GM15510 (cell line): ENCODE measurements around the gene ASTN1.

Experiments
- POLR2A ChIP-seq: IDR thresholded peaks from 3 replicates; pipeline ENCODE4 v1.6.1; 2011; ENCODE audit warnings: borderline replicate concordance; ENCODE audit not compliant: insufficient read length; ENCODE audit errors: extremely low read depth

The ASTN1 gene

GRCh38 chr1:177103005-177103852 is 61.3 kb downstream of the ASTN1 start:
- no peak for TF ChIP-seq POLR2A

GRCh38 chr1:177092001-177092400 is 72.5 kb downstream of the ASTN1 start:
- TF ChIP-seq POLR2A, result no peak

GRCh38 chr1:177091040-177091439 is 73.5 kb downstream of the ASTN1 start:
- TF ChIP-seq POLR2A, result no peak

- TF ChIP-seq POLR2A, result no peak
Measured at GRCh38 chr1:177088966-177089365, 75.5 kb downstream of the ASTN1 start.

GRCh38 chr1:177082855-177083693 is 81.4 kb downstream of the ASTN1 start:
- no peak for TF ChIP-seq POLR2A

- no peak for TF ChIP-seq POLR2A
Measured at GRCh38 chr1:177080564-177080963, 83.9 kb downstream of the ASTN1 start.

GRCh38 chr1:177077734-177078499 is 86.6 kb downstream of the ASTN1 start:
- TF ChIP-seq POLR2A, result no peak

- no peak for TF ChIP-seq POLR2A
Measured at GRCh38 chr1:177077006-177077405, 87.5 kb downstream of the ASTN1 start.

GRCh38 chr1:177069490-177069889 is 95.0 kb downstream of the ASTN1 start:
- no peak for TF ChIP-seq POLR2A

- TF ChIP-seq POLR2A, result no peak
Measured at GRCh38 chr1:177067752-177068410, 96.6 kb downstream of the ASTN1 start.

- no peak for TF ChIP-seq POLR2A
Measured at GRCh38 chr1:177065430-177065829, 99.1 kb downstream of the ASTN1 start.

GRCh38 chr1:177063648-177064047 is 100.9 kb downstream of the ASTN1 start:
- no peak for TF ChIP-seq POLR2A

- no peak for TF ChIP-seq POLR2A
Measured at GRCh38 chr1:177054542-177054941, 110.0 kb downstream of the ASTN1 start.

GRCh38 chr1:177053648-177054047 is 110.9 kb downstream of the ASTN1 start:
- no peak for TF ChIP-seq POLR2A
